ENCODE results near the gene RPP21. TPM values are rescaled to one million over a fixed set of nuclear protein-coding genes. Genes with fewer than 3 reads are reported as not detected.

The RPP21 gene
- total RNA-seq, 1 donor from 2014 or later: 48.8 TPM

DNA sequence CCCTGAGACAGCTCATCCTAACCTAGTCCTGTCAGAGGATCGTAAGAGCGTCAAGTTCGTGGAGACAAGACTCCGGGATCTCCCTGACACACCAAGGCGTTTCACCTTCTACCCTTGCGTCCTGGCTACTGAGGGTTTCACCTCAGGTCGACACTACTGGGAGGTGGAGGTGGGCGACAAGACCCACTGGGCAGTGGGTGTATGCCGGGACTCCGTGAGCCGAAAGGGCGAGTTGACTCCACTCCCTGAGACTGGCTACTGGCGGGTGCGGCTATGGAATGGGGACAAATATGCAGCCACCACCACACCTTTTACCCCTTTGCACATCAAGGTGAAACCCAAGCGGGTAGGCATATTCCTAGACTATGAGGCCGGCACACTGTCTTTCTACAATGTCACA lies 3.2 kb upstream of the RPP21 start:
- Mint-ChIP-seq H3K9me3 (ENCODE audit: unreplicated experiment) (no peaks in the 10 kb centered on the region), H3K27ac (ENCODE audit: unreplicated experiment) (no peak overlapping the region), H3K36me3 (ENCODE audit: unreplicated experiment) (peaks cover 27% of the 10 kb centered on the region), H3K4me1 (ENCODE audit: unreplicated experiment) (peaks cover 11% of the 10 kb centered on the region), H3K4me3 (ENCODE audit: unreplicated experiment) (no peak overlapping the region), H3K27me3 (ENCODE audit: unreplicated experiment) (no peaks in the 10 kb centered on the region)
- DNase-seq (ENCODE audit: extremely low spot score, unreplicated experiment): no peak
- TF ChIP-seq, protein P1, sequence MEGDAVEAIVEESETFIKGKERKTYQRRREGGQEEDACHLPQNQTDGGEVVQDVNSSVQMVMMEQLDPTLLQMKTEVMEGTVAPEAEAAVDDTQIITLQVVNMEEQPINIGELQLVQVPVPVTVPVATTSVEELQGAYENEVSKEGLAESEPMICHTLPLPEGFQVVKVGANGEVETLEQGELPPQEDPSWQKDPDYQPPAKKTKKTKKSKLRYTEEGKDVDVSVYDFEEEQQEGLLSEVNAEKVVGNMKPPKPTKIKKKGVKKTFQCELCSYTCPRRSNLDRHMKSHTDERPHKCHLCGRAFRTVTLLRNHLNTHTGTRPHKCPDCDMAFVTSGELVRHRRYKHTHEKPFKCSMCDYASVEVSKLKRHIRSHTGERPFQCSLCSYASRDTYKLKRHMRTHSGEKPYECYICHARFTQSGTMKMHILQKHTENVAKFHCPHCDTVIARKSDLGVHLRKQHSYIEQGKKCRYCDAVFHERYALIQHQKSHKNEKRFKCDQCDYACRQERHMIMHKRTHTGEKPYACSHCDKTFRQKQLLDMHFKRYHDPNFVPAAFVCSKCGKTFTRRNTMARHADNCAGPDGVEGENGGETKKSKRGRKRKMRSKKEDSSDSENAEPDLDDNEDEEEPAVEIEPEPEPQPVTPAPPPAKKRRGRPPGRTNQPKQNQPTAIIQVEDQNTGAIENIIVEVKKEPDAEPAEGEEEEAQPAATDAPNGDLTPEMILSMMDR (IDR thresholded peaks at IDR 0.05): no peak

DNA sequence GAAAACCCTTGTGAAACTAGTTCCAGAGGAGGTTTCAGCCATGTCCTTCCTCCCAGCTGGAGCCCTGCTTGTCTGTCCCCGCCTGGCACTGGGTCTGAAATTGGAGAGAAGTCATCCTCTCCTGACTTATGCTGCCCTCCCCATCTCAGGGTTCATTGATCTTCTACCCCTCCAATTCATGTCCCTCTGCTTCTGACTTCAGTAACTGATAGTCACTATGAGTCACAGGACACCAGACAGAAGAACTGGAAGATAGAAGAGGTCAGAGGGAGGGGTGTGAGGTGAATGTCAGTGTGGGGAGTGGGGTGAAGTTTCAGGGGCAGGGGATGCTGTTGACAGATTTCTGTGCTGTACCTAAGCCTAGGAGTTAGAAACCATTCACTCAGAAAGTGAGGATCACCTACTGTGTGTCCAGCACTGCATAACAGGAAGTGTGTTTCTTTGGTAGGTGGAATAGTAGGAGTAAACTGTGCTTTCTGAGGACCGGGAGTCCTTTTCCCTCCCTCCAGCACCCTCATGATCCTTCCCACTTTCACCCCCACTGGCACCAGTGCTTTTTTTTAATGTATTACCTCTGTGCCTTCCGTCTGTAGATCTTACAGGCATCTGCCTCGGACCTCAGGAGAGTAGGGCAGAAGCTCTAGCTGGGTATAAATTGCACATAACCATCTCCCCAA lies 627 bp upstream of the RPP21 start:
- Mint-ChIP-seq H3K27ac (ENCODE audit: unreplicated experiment) (peak overlapping the region; percentile 49), H3K36me3 (ENCODE audit: unreplicated experiment) (peaks cover 27% of the 10 kb centered on the region), H3K4me3 (ENCODE audit: unreplicated experiment) (peak overlapping the region; percentile 85), H3K4me1 (ENCODE audit: unreplicated experiment) (peaks cover 11% of the 10 kb centered on the region), H3K9me3 (ENCODE audit: unreplicated experiment) (no peaks in the 10 kb centered on the region), H3K27me3 (ENCODE audit: unreplicated experiment) (no peaks in the 10 kb centered on the region)
- TF ChIP-seq, protein P1 (IDR thresholded peaks at IDR 0.05): no peak
- DNase-seq (ENCODE audit: extremely low spot score, unreplicated experiment): no peak

DNA sequence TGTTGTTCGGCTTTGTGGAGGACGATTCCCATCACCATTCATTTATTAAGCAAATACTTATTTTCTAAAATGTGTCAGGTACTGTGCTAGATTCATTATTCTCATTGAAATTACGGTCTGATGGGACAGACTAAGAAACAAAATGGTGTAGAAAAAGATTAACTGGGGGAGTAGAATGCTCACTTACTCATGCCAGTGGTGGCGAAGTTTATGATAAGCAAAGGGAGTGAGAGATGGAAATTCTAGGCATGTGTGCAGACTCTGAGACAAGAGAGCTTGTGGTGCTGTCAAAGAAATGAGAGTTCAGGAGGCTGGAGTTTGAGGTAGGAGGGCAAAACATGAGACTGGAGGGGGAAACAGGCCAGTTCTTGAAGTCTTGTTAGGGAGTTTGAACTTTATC lies 896 bp downstream of the RPP21 start:
- Mint-ChIP-seq H3K27me3 (ENCODE audit: unreplicated experiment) (no peaks in the 10 kb centered on the region), H3K4me3 (ENCODE audit: unreplicated experiment) (peak overlapping the region; percentile 85), H3K4me1 (ENCODE audit: unreplicated experiment) (peaks cover 11% of the 10 kb centered on the region), H3K36me3 (ENCODE audit: unreplicated experiment) (peaks cover 16% of the 10 kb centered on the region), H3K27ac (ENCODE audit: unreplicated experiment) (peak overlapping the region; percentile 64), H3K9me3 (ENCODE audit: unreplicated experiment) (no peaks in the 10 kb centered on the region)
- TF ChIP-seq, protein P1 (IDR thresholded peaks at IDR 0.05): no peak
- no peak for DNase-seq (ENCODE audit: extremely low spot score, unreplicated experiment)

DNA sequence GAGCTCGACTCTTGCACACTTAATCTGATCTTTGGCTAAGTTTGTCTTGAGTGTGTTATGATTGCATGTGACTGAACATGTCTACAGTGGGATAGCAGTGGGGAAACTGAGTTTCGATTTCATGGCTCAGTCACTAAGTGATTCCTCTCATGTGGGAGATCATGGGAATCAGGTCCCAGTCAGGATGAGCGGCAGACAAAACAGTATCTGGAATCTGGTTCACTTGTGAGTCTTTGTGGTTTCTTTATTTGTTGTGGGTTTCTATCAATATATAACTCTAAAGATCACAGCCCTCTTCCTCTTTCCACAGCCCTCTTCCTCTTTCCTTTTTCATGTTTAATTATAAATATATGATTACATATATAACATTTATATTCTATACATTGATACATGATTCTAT lies 4.0 kb downstream of the RPP21 start:
- Mint-ChIP-seq H3K27ac (ENCODE audit: unreplicated experiment) (no peak overlapping the region), H3K9me3 (ENCODE audit: unreplicated experiment) (no peaks in the 10 kb centered on the region), H3K4me1 (ENCODE audit: unreplicated experiment) (peaks cover 11% of the 10 kb centered on the region), H3K4me3 (ENCODE audit: unreplicated experiment) (no peak overlapping the region), H3K27me3 (ENCODE audit: unreplicated experiment) (peaks cover 4% of the 10 kb centered on the region), H3K36me3 (ENCODE audit: unreplicated experiment) (peaks cover 4% of the 10 kb centered on the region)
- no peak for DNase-seq (ENCODE audit: extremely low spot score, unreplicated experiment)
- TF ChIP-seq, protein P1 (IDR thresholded peaks at IDR 0.05): no peak

DNA sequence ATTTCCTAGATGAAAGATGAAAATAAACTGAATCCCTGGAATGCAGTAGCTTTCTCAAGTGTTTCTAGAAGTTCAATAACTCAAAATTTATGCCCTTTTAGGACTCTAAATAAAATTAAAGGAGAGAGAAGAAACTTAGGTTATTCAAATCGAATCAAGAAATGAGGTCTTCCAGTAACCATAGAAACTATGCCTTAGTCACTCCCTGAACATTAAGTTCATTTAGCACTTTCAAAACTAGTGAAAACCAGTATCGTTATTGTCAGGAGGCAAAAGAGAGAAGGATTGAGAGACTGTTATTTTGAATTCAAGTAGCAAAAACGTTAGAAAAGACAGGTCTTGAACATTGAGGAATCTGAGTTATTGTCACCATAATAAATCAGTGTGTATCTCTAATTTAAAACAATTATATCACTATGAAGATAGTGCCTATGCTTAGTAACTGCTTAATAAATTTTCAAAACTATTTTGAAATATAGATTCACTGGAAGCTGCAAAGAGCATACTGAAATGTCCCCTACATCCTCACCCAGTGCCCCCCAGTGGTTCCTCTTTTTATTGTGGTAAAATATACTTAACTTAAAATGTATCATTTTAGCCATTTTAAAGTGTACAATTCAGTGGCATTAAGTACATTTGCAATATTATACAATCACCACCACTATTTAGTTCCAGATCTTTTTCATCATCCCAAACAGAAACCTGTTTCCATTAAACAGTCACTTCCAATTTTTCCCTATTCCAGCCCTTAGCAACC lies 4.6 kb downstream of the RPP21 start:
- H3K4me1 Mint-ChIP-seq (ENCODE audit: unreplicated experiment): peaks cover 10% of the 10 kb centered on the region
- peaks cover 4% of the 10 kb centered on the region for H3K36me3 Mint-ChIP-seq (ENCODE audit: unreplicated experiment)
- H3K27me3 Mint-ChIP-seq (ENCODE audit: unreplicated experiment): peaks cover 4% of the 10 kb centered on the region
- no peak for DNase-seq (ENCODE audit: extremely low spot score, unreplicated experiment)
- TF ChIP-seq, protein P1 (IDR thresholded peaks at IDR 0.05): peak; percentile 19
- H3K27ac Mint-ChIP-seq (ENCODE audit: unreplicated experiment): no peak overlapping the region
- no peaks in the 10 kb centered on the region for H3K9me3 Mint-ChIP-seq (ENCODE audit: unreplicated experiment)
- no peak overlapping the region for H3K4me3 Mint-ChIP-seq (ENCODE audit: unreplicated experiment)

Data from osteocyte (in vitro differentiated cells).